Measurements from ENCODE around the gene MAP2K5. TPM values are rescaled to one million over a fixed set of nuclear protein-coding genes. Genes with fewer than 3 reads are reported as not detected.
A peak's percentile ranks its signal among the peaks of the same experiment; 100 is the strongest.

Gene MAP2K5
- polyA plus RNA-seq, 2 of the 4 experiments (the other 2 are of a cell fraction) = 7.8 to 11.0 TPM

DNA sequence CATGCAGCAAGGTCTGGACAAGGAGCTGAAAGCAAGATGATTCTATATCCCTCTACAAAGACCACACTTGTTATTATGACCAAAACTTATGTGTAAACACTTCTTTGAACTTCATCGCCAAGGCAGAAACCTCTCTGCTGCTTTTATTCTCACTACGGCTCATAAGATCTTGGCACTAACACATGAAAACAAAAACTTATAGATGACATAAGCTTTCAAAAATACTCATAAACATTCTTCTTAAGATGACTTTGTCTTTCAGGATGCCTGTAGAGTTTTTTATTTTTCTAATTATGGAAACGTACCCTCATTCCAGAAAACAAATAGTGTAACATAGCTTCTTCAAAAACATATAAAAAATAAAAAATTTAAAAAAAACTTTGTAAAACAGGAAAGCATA is 34.1 kb upstream of the MAP2K5 start:
- FAIRE-seq = peak; percentile 70
- peaks cover 14% of the 10 kb centered on the region; the same call in 2 of the 3 replicates for H3K4me1 ChIP-seq
- 90% methylated on average over 3 of the region's 3 CpGs for WGBS (ENCODE audit: missing lambda C conversion rate)
- no peak overlapping the region for H3K4me3 ChIP-seq
- no peak for TF ChIP-seq HOXA7 (CRISPR knock-in tag; IDR thresholded peaks at IDR 0.05)
- TF ChIP-seq, protein P1, sequence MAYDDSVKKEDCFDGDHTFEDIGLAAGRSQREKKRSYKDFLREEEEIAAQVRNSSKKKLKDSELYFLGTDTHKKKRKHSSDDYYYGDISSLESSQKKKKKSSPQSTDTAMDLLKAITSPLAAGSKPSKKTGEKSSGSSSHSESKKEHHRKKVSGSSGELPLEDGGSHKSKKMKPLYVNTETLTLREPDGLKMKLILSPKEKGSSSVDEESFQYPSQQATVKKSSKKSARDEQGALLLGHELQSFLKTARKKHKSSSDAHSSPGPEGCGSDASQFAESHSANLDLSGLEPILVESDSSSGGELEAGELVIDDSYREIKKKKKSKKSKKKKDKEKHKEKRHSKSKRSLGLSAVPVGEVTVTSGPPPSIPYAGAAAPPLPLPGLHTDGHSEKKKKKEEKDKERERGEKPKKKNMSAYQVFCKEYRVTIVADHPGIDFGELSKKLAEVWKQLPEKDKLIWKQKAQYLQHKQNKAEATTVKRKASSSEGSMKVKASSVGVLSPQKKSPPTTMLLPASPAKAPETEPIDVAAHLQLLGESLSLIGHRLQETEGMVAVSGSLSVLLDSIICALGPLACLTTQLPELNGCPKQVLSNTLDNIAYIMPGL (CRISPR knock-in tag; IDR thresholded peaks at IDR 0.05; ENCODE audit: borderline replicate concordance) = no peak
- TF ChIP-seq CHD4 (IDR thresholded peaks at IDR 0.05; ENCODE audit: borderline replicate concordance) = no peak
- TF ChIP-seq, protein P2, sequence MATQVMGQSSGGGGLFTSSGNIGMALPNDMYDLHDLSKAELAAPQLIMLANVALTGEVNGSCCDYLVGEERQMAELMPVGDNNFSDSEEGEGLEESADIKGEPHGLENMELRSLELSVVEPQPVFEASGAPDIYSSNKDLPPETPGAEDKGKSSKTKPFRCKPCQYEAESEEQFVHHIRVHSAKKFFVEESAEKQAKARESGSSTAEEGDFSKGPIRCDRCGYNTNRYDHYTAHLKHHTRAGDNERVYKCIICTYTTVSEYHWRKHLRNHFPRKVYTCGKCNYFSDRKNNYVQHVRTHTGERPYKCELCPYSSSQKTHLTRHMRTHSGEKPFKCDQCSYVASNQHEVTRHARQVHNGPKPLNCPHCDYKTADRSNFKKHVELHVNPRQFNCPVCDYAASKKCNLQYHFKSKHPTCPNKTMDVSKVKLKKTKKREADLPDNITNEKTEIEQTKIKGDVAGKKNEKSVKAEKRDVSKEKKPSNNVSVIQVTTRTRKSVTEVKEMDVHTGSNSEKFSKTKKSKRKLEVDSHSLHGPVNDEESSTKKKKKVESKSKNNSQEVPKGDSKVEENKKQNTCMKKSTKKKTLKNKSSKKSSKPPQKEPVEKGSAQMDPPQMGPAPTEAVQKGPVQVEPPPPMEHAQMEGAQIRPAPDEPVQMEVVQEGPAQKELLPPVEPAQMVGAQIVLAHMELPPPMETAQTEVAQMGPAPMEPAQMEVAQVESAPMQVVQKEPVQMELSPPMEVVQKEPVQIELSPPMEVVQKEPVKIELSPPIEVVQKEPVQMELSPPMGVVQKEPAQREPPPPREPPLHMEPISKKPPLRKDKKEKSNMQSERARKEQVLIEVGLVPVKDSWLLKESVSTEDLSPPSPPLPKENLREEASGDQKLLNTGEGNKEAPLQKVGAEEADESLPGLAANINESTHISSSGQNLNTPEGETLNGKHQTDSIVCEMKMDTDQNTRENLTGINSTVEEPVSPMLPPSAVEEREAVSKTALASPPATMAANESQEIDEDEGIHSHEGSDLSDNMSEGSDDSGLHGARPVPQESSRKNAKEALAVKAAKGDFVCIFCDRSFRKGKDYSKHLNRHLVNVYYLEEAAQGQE (IDR thresholded peaks at IDR 0.05) = no peak
- no peak for TF ChIP-seq RCOR1 (IDR thresholded peaks at IDR 0.05; ENCODE audit: low read depth, low read length)
- no peak for TF ChIP-seq EHMT2 (IDR thresholded peaks at IDR 0.05; ENCODE audit: low read depth)
- TF ChIP-seq PHF8 (IDR thresholded peaks at IDR 0.05; ENCODE audit: borderline replicate concordance, low read depth) = no peak
- no peak for TF ChIP-seq MAZ (IDR thresholded peaks at IDR 0.05; ENCODE audit: borderline replicate concordance, low read depth, low read length)
- TF ChIP-seq, protein P3, sequence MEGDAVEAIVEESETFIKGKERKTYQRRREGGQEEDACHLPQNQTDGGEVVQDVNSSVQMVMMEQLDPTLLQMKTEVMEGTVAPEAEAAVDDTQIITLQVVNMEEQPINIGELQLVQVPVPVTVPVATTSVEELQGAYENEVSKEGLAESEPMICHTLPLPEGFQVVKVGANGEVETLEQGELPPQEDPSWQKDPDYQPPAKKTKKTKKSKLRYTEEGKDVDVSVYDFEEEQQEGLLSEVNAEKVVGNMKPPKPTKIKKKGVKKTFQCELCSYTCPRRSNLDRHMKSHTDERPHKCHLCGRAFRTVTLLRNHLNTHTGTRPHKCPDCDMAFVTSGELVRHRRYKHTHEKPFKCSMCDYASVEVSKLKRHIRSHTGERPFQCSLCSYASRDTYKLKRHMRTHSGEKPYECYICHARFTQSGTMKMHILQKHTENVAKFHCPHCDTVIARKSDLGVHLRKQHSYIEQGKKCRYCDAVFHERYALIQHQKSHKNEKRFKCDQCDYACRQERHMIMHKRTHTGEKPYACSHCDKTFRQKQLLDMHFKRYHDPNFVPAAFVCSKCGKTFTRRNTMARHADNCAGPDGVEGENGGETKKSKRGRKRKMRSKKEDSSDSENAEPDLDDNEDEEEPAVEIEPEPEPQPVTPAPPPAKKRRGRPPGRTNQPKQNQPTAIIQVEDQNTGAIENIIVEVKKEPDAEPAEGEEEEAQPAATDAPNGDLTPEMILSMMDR (IDR thresholded peaks at IDR 0.05) = no peak
- TF ChIP-seq, protein P4, sequence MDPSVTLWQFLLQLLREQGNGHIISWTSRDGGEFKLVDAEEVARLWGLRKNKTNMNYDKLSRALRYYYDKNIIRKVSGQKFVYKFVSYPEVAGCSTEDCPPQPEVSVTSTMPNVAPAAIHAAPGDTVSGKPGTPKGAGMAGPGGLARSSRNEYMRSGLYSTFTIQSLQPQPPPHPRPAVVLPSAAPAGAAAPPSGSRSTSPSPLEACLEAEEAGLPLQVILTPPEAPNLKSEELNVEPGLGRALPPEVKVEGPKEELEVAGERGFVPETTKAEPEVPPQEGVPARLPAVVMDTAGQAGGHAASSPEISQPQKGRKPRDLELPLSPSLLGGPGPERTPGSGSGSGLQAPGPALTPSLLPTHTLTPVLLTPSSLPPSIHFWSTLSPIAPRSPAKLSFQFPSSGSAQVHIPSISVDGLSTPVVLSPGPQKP (IDR thresholded peaks at IDR 0.05; ENCODE audit: low read depth, low read length) = no peak
- no peak for TF ChIP-seq RNF2 (IDR thresholded peaks at IDR 0.05; ENCODE audit: borderline replicate concordance, low read depth)
- no peak for TF ChIP-seq ZNF302 (CRISPR knock-in tag; IDR thresholded peaks at IDR 0.05)
- TF ChIP-seq, protein P5, sequence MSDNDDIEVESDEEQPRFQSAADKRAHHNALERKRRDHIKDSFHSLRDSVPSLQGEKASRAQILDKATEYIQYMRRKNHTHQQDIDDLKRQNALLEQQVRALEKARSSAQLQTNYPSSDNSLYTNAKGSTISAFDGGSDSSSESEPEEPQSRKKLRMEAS (IDR thresholded peaks at IDR 0.05) = no peak
- TF ChIP-seq, protein P6, sequence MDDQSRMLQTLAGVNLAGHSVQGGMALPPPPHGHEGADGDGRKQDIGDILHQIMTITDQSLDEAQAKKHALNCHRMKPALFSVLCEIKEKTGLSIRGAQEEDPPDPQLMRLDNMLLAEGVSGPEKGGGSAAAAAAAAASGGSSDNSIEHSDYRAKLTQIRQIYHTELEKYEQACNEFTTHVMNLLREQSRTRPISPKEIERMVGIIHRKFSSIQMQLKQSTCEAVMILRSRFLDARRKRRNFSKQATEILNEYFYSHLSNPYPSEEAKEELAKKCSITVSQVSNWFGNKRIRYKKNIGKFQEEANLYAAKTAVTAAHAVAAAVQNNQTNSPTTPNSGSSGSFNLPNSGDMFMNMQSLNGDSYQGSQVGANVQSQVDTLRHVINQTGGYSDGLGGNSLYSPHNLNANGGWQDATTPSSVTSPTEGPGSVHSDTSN (IDR thresholded peaks at IDR 0.05) = no peak
- TF ChIP-seq ESRRA (IDR thresholded peaks at IDR 0.05; ENCODE audit: borderline replicate concordance, low read length) = no peak
- no peaks in the 10 kb centered on the region for H3K9me3 ChIP-seq
- H3K4me2 ChIP-seq = no peak overlapping the region
- no peak overlapping the region for H3K27ac ChIP-seq
- no peak for DNase-seq (ENCODE audit: low read depth in 1 of 2, low spot score in 1 of 2)
- no peak for ATAC-seq
- ChIA-PET POLR2A (no interaction called here), CTCF (interaction anchor here (0.6 to 2.2 kb wide), 5 partner anchors 11 to 323 kb away, joined by 3 to 6 read pairs (median 3); no protein-coding TSS in a partner anchor)
